GM18526 (cell line): ENCODE results near the gene CGB1.

ENCODE experiments used
- POLR2A ChIP-seq: IDR thresholded peaks from 3 replicates; pipeline ENCODE4 v1.6.1; 2011; ENCODE audit not compliant: insufficient read length; ENCODE audit errors: extremely low read depth

CGB1 gene

DNA sequence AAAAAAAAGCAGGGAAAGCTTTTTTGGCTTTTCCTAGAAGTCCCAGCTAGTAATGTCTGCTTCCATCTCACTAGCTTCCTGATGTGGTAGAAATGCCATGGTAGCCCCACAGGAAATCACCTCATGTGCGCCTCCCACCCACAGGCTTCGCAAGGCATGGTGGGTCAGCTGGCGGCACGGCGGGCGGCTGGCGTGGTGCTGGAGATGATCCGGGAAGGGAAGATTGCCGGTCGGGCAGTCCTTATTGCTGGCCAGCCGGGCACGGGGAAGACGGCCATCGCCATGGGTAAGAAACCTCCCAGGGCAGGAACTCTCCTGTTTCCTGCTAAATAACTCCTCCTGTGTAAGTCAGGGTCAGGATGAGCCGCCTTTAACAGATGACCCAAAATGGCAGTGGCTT is 32.6 kb downstream of the CGB1 start:
- TF ChIP-seq POLR2A = no peak

DNA sequence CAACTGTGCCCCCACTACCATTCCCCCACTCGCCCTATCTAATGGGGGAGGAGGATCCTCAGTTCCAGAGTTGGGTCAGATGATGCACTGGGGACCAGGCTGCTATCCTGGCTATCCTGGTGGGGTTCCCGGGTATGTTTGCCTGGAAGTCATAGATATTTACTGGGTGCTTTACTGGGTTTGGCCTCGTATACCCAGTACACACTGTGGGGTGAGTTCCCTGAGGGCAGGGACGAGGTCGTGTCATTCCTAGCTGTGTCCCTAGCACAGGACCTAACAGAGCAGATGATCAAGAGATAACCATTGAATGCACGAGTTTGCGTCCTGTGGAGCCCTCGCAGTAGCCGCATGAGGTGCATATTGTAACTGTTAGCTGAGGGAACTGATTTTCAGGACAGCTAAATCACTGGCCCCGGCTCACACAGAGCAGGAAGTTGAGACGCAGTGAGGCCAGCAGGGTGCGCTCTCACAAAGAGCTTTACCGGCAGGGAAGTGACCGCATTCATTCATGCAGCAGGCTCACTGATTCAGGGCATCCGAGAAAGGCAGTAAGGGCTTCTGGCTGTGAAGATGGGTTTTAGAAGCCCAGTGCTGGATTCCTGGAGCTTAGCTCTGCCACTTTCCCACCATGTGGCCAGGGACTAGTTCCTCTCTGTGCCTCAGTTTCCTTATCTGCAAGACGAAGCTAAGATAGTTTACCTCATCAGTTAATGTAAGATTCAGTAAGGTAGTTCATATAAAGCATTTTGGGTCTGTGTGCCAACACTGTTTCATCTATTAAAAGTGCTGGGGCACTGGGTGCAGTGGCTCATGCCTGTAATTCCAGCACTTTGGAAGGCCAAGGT is 37.0 kb downstream of the CGB1 start:
- no peak for TF ChIP-seq POLR2A

DNA sequence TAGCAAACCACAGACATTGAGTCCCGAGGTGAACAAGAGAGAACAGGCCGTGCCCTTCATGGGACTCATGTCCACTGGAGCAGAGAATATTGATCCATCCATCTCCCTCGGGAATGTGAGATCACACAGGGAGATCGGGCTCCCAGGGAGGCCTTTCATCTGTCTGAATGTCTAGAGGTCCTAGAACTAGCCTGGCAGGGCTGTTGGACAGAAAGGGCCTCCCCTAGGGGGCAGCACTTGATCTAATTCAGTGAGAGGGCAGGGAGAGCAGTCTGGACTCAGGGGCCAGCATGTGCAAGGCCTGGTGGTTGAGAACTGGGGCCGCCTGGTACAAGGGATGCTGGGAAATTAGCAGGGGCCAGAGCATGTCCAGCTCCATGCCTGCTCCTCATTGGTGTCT is 38.7 kb downstream of the CGB1 start:
- no peak for TF ChIP-seq POLR2A

DNA sequence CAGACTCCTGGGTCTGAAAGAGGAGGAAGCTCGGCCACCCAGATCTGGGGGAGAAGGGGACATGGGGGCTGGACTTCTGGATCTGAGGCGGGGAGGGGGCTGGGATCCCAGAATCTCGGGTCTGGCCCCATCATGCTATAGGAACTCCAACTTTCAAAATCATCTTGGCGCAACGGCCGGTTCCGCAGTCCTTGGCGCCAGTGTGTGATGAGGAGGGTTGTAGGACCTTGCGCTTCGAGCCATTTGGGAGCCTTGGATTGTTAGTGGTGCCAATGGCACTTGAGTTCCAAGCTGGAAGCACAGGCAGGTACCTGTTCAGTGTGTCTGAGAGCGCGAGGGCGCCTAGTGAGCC is 42.7 kb downstream of the CGB1 start:
- no peak for TF ChIP-seq POLR2A

DNA sequence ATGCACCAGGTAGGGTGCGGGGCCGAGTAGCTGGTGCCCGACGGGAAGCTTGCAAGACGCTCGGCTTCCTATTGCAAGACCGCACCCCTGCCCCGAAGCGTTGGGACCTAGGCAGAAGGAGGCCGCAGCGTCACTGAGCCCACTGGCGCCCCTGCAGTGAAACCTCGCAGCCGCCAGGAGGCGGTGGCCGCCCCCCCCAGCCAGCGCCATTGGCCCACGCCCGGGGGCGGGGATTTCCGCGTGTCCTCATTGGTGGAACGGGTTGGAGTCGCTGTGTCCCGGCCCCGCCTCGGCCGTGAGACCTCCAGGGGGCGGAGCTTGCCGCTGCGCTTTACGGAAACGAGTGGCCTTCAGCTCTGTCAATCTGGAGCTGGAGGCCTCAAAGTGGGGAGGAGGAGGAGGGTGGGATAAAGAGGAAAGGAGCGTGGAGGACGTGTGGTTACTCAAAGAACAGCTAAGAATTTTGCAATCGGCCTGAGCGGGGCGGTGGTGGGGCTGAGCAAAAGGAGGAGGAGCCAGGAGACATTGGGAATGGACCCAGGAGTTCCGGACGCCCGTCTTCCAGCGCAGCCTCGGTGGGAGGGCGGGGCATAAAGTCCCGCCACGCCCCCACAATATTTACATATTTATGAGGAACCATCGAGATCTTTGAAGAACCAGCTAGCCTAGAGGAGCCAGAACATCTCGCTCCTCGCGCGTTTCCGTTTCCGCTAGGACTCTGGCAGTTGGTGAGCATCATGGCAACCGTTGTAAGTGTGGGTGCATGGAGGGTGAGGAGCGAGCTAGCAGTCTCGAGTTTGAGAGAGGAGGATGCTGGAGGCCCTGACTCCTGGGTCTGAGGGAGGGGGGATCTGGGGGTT is 43.3 kb downstream of the CGB1 start, which contains the start of the genes GYS1 and RUVBL2:
Gene GYS1, minus strand, starts transcription at position 135 of the 860 bp plus-strand sequence. CDS start 197 bp downstream, outside the sequence.
Gene RUVBL2, plus strand, starts transcription at position 713 of the 860 bp plus-strand sequence. Its CDS starts 25 bp downstream, at position 738.
- peak; percentile 89 for TF ChIP-seq POLR2A

DNA sequence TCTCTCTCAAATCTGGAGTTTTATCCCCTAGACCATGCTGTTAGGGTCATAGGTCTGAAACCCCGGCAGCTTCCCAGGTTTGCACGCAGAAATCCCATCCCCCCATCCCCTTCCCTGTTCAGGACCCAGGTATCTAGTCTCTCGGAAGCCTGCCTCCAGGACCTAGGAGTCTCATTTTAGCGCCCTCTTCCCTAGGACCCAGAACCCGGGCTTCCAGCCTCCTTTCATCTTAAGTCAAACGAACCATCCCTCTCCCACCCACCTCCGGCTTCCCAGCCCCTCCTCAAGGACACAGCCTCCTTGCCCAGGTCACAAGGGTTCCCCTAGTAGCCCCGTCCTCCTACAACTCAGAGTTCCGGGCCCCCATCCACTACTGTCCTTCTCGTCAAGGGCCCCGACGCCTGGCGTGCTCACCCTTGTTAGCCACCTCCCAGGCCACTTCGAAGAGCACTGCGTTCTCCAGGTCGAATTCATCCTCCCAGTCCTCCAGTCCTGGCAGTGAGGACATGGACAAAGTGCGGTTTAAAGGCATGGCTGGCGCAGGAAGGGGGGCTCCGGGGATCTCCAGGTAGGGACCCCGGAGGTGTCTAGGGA is 44.0 kb downstream of the CGB1 start:
- no peak for TF ChIP-seq POLR2A

DNA sequence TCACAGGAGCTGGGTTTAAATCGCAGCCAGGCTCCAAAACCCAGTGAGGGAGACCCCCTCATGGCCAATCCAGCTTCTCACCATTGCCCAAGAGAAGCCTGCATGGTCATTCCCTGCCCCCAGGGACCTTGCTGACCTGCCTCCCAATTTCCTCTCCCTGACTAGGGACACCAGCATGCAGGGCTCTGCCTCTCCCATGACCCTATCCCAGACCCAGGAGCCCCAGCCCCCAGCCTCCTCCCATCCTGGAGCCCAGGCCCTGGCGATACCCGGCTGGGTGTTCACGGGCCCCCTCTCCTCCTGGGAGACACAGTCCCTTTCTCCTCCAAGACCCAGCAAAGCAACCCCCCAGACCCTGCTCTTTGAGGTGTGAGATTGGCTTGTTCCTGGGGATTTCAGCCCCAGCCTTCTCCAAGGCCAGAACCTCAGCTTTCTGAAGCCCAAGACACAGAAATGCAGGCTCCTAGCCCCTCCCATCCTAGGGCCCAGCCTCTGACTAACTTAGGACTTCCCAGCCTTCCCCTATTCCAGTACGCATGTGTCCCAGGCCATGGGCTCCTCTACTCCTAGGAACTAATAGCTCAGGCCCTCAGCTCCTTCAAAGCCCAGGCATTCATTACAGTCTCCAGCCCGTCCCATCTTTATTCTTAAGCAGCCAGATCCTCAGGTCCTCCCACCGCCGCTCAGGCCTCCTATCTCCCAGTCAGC is 44.7 kb downstream of the CGB1 start:
- TF ChIP-seq POLR2A = no peak

DNA sequence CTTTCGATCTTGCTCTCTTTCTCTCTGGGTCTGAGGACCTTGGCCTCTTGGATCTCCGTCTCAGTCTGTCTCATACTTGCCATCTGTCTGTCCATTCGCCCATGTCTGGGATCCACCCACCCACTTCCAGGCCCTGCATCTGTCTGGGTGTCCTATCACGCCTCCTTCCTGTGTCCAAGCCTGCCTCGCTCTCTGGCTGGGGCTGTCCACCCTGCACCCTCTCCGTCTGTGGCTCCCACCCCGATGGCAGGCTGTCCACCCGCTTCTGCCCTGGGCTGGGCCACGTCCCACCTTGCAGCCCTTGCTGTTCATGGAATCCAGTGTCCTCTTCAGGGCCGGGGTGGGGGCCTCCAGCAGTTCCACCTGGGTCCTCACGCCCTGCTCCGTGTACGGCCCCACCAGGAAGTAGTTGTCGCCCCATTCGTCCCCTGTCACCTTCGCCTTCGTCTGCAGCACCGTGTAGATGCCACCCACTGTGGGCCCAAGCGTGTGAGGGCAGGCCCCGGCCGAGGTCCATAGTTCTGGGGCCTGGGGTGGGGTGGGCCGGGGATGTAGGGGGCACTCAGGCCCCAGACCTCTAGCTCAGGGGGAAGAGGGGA is 45.6 kb downstream of the CGB1 start:
- no peak for TF ChIP-seq POLR2A

DNA sequence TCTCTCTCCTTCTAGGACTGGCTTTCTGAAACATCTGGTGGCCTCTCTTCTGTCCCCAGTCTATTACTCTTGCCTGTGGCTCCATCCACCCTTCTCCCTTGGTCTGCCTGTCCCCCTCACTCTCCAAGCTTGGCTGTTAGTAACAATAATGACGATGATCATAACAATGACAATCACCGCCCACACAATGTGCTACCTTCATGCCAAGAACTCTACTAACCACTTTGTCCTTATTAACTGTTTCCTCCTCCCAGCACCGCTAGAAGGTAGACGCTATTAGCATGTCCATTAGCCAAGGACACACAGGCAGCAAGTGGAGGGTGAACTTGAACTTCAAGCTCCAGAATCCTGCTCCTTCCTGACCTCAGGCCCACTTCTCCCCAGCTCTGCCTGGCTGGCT is 46.3 kb downstream of the CGB1 start:
- no peak for TF ChIP-seq POLR2A

DNA sequence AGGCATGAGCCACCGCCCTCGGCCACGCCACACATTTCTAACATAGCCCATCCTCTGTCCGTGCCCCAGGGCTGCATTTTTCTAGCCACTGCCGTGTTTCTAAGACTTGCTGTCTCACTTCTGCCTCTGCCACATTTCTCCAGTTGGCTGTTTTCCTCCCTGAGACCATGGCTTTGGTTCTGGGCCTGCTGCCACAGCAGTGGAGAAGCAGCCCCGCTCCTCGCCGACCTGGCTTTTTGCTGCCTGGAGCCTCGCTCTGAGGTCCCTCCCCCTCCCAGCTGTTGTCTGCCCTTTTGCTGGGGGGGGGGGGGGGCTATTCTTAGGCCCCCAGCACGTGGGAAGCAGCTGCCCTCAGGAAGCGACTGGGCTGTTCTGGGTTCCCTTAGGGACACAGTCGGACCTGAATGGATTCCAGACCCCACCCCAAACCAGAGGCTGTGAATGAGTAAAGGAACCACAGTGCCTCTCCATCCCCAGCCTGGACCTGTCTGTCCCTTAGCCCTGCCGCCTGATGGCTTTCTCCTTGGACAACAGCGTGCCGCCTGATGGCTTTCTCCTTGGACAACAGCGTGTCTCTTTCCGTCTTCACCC is 46.9 kb downstream of the CGB1 start:
- no peak for TF ChIP-seq POLR2A

DNA sequence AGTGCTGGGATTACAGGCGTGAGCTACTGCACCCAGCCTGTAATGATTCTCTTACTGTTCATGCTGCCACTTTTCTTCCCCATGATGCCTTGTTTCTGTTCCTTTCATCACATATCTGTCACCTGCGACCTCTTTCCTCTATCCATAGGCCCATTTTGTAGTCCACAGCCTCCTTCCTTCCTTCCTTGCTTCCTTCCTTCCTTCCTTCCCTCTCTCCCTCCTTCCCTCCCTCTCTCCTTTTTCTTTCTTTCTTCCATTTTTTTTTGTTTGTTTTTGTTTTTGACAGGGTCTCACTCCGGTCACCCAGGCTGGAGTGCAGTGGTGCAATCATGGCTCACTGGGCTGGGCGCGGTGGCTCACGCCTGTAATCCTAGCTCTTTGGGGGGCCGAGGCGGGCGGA is 47.8 kb downstream of the CGB1 start:
- no peak for TF ChIP-seq POLR2A

DNA sequence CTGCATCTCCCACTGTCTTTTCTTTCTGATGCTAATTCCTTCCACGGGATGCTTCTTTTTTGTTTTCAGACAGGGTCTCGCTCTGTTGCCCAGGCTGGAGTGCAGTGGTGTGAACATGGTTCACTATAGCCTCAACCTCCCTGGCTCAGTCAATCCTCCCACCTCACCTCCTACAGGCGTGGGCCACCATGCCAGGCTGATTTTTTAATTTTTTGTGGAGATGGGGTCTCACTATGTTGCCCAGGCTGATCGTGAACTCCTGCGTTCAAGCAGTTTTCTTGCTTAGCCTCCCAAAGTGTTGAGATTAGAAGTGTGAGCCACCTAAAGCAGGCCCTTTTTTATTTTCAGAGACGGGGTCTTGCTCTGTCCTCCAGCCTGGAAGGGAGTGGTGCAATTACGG is 48.4 kb downstream of the CGB1 start:
- no peak for TF ChIP-seq POLR2A

DNA sequence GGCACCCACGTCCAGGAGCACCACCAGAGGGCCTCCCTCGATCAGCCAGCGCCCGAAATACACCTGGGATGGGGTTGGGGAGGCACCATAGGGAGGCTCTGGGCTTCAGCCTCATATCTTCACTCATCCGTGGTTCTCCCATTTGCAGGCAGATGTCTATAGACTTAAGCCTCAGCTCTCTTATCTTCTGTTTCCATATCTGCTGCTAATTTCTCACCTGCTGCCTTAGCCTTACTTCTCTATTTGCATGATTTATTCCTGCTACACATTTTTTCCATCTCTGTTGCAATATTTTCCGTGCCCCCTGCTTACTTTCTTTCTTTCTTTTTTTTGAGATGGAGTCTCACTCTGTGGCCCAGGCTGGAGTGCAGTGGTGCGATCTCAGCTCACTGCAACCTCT is 49.4 kb downstream of the CGB1 start:
- TF ChIP-seq POLR2A = no peak

DNA sequence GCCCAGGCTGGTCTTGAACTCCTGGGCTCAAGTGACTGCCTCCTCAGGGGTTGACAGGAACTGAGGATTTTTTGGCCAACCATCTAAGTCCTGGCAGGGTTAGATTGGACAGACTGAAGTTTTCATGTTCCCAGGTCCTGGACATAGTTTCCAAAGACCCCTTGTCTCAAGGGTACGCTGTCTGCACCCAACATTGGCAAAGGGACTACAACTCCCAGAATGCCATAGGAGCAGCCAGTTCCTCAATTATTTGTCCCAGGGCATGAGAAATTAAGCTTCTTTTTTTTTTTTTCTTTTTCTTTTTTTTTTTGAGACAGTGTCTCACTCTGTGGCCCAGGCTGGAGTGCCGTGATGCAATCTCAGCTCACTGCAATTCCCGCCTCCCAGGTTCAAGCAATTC is 50.5 kb downstream of the CGB1 start:
- TF ChIP-seq POLR2A = no peak
